ENCODE data around the gene GPD1L.
"Not testable (repeated sequence)": the region's sequence is repeated elsewhere in the genome, so short reads cannot be mapped to it uniquely, and the experiment has no call there.

Gene GPD1L

GRCh38 chr3:32186097-32186496 is 79.7 kb downstream of the GPD1L start:
- Histone ChIP-seq H3K79me2 (ENCODE audit: low read length) (no peaks in the 10 kb centered on the region), H3K36me3 (replicated peaks; ENCODE audit: low read depth, low read length) (no peaks in the 10 kb centered on the region), H4K20me1 (ENCODE audit: insufficient read depth, low read length) (no peaks in the 10 kb centered on the region), H2AFZ (ENCODE audit: low read depth, low read length) (no peak overlapping the region), H3K27me3 (ENCODE audit: low read depth, low read length) (peaks cover 4% of the 10 kb centered on the region; the same call in 1 of the 2 replicates), H3K9ac (ENCODE audit: low read length) (no peak overlapping the region), H3K9me3 (ENCODE audit: insufficient read depth, low read length) (no peaks in the 10 kb centered on the region), H3K27ac (ENCODE audit: low read length) (no peak overlapping the region), H3K4me3 (ENCODE audit: low read length) (no peak overlapping the region), H3K4me2 (ENCODE audit: low read length) (no peak overlapping the region), H3K4me1 (ENCODE audit: low read length) (no peaks in the 10 kb centered on the region)
- TF ChIP-seq CTCF (IDR thresholded peaks at IDR 0.05; ENCODE audit: low read depth, low read length) = no peak
- no peak for TF ChIP-seq EZH2phosphoT487 (IDR thresholded peaks at IDR 0.05; ENCODE audit: low read depth)

- Histone ChIP-seq H3K27me3 (ENCODE audit: low read depth, low read length) (peaks cover 4% of the 10 kb centered on the region; the same call in 1 of the 2 replicates), H3K9ac (ENCODE audit: low read length) (no peak overlapping the region), H3K4me3 (ENCODE audit: low read length) (no peak overlapping the region), H2AFZ (ENCODE audit: low read depth, low read length) (no peak overlapping the region), H3K4me1 (ENCODE audit: low read length) (no peaks in the 10 kb centered on the region), H3K79me2 (ENCODE audit: low read length) (no peaks in the 10 kb centered on the region), H3K9me3 (ENCODE audit: insufficient read depth, low read length) (no peaks in the 10 kb centered on the region), H3K27ac (ENCODE audit: low read length) (no peak overlapping the region), H3K4me2 (ENCODE audit: low read length) (no peak overlapping the region), H3K36me3 (replicated peaks; ENCODE audit: low read depth, low read length) (no peaks in the 10 kb centered on the region), H4K20me1 (ENCODE audit: insufficient read depth, low read length) (no peaks in the 10 kb centered on the region)
- TF ChIP-seq CTCF (IDR thresholded peaks at IDR 0.05; ENCODE audit: low read depth, low read length) = no peak
- no peak for TF ChIP-seq EZH2phosphoT487 (IDR thresholded peaks at IDR 0.05; ENCODE audit: low read depth)
Observed at GRCh38 chr3:32186876-32187275, 80.5 kb downstream of the GPD1L start.

GRCh38 chr3:32189693-32190092 is 83.3 kb downstream of the GPD1L start:
- H2AFZ ChIP-seq (ENCODE audit: low read depth, low read length) = no peak overlapping the region
- H3K79me2 ChIP-seq (ENCODE audit: low read length) = no peaks in the 10 kb centered on the region
- no peak overlapping the region for H3K27ac ChIP-seq (ENCODE audit: low read length)
- H3K9me3 ChIP-seq (ENCODE audit: insufficient read depth, low read length) = no peaks in the 10 kb centered on the region
- no peaks in the 10 kb centered on the region for H3K36me3 ChIP-seq (replicated peaks; ENCODE audit: low read depth, low read length)
- no peaks in the 10 kb centered on the region for H4K20me1 ChIP-seq (ENCODE audit: insufficient read depth, low read length)
- H3K27me3 ChIP-seq (ENCODE audit: low read depth, low read length) = peaks cover 4% of the 10 kb centered on the region; the same call in 1 of the 2 replicates
- no peak overlapping the region for H3K9ac ChIP-seq (ENCODE audit: low read length)
- no peak overlapping the region for H3K4me2 ChIP-seq (ENCODE audit: low read length)
- H3K4me1 ChIP-seq (ENCODE audit: low read length) = no peaks in the 10 kb centered on the region
- TF ChIP-seq CTCF (IDR thresholded peaks at IDR 0.05; ENCODE audit: low read depth, low read length) (no peak), EZH2phosphoT487 (IDR thresholded peaks at IDR 0.05; ENCODE audit: low read depth) (no peak)
- H3K4me3 ChIP-seq (ENCODE audit: low read length) = no peak overlapping the region

GRCh38 chr3:32190556-32190955 is 84.1 kb downstream of the GPD1L start:
- H3K9ac ChIP-seq (ENCODE audit: low read length); H3K27me3 ChIP-seq (ENCODE audit: low read depth, low read length); H3K36me3 ChIP-seq (replicated peaks; ENCODE audit: low read depth, low read length); H3K9me3 ChIP-seq (ENCODE audit: insufficient read depth, low read length); H4K20me1 ChIP-seq (ENCODE audit: insufficient read depth, low read length); H3K4me3 ChIP-seq (ENCODE audit: low read length); H3K27ac ChIP-seq (ENCODE audit: low read length); H3K79me2 ChIP-seq (ENCODE audit: low read length); H2AFZ ChIP-seq (ENCODE audit: low read depth, low read length); H3K4me1 ChIP-seq (ENCODE audit: low read length); H3K4me2 ChIP-seq (ENCODE audit: low read length): not testable (repeated sequence)

- no peak overlapping the region for H3K4me2 ChIP-seq (ENCODE audit: low read length)
- no peak overlapping the region for H2AFZ ChIP-seq (ENCODE audit: low read depth, low read length)
- no peaks in the 10 kb centered on the region for H3K4me1 ChIP-seq (ENCODE audit: low read length)
- H4K20me1 ChIP-seq (ENCODE audit: insufficient read depth, low read length) = no peaks in the 10 kb centered on the region
- H3K27me3 ChIP-seq (ENCODE audit: low read depth, low read length) = no peaks in the 10 kb centered on the region
- no peak overlapping the region for H3K9ac ChIP-seq (ENCODE audit: low read length)
- H3K4me3 ChIP-seq (ENCODE audit: low read length) = no peak overlapping the region
- H3K79me2 ChIP-seq (ENCODE audit: low read length) = no peaks in the 10 kb centered on the region
- H3K36me3 ChIP-seq (replicated peaks; ENCODE audit: low read depth, low read length) = no peaks in the 10 kb centered on the region
- H3K9me3 ChIP-seq (ENCODE audit: insufficient read depth, low read length) = no peaks in the 10 kb centered on the region
- no peak overlapping the region for H3K27ac ChIP-seq (ENCODE audit: low read length)
- TF ChIP-seq EZH2phosphoT487 (IDR thresholded peaks at IDR 0.05; ENCODE audit: low read depth) (no peak), CTCF (IDR thresholded peaks at IDR 0.05; ENCODE audit: low read depth, low read length) (no peak)
Observed at GRCh38 chr3:32193101-32193500, 86.7 kb downstream of the GPD1L start.

Measured in OCI-LY3 (cell line).